SU-DHL-6 (cell line): ENCODE data around the gene IDH3B.

Source experiments
- EZH2phosphoT487 ChIP-seq: fragments of 200-600 bp; sonication (generic), shearing (Covaris generic); conservative IDR thresholded peaks from 2 replicates; pipeline ENCODE4 v1.6.1; 2018; ENCODE audit warnings: mild to moderate bottlenecking, antibody characterized with exemption, low read length, moderate library complexity, mixed read lengths
- TF ChIP-seq, protein P1 (sequence below): fragments of 200-600 bp; sonication (generic); IDR thresholded peaks from one replicate; pipeline ENCODE4 v1.5.1; 2017; ENCODE audit warnings: antibody characterized with exemption, mild to moderate bottlenecking, low read length, moderate library complexity; ENCODE audit not compliant: insufficient read depth, poor library complexity, severe bottlenecking

DNA sequence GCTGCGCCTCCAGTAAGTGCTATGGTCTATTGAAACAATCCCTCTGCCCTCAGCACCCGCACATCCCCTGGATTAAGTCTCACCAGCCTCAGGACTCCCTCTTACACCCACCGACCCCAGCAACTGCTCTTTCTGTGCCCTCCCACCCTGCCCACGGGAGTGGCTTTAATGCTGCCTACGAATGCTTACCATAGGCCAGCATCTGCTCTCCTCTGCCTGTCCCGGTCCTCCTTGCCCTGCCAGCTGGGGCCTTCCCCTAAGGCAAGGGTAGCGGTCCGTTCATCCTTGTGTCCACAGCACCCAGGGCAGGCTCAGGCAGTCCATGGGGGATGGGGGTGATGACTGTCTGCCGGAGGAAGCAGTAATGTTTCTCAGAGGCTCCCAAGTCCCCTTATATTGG is 32.6 kb upstream of the IDH3B start:
- TF ChIP-seq, protein P1, sequence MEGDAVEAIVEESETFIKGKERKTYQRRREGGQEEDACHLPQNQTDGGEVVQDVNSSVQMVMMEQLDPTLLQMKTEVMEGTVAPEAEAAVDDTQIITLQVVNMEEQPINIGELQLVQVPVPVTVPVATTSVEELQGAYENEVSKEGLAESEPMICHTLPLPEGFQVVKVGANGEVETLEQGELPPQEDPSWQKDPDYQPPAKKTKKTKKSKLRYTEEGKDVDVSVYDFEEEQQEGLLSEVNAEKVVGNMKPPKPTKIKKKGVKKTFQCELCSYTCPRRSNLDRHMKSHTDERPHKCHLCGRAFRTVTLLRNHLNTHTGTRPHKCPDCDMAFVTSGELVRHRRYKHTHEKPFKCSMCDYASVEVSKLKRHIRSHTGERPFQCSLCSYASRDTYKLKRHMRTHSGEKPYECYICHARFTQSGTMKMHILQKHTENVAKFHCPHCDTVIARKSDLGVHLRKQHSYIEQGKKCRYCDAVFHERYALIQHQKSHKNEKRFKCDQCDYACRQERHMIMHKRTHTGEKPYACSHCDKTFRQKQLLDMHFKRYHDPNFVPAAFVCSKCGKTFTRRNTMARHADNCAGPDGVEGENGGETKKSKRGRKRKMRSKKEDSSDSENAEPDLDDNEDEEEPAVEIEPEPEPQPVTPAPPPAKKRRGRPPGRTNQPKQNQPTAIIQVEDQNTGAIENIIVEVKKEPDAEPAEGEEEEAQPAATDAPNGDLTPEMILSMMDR = no peak
- no peak for TF ChIP-seq EZH2phosphoT487
